VCaP (cell line): ENCODE data around the gene PLEKHD1.

Experiments
- H3K27ac ChIP-seq: fragments of 450-650 bp; 2 replicates; pipeline ENCODE4 v1.5.1; 2017
- TF ChIP-seq, protein P1 (sequence below): fragments of 450-650 bp; conservative IDR thresholded peaks from 2 replicates; pipeline ENCODE4 v1.5.1; 2017; ENCODE audit warnings: mild to moderate bottlenecking, moderate library complexity

Gene PLEKHD1

DNA sequence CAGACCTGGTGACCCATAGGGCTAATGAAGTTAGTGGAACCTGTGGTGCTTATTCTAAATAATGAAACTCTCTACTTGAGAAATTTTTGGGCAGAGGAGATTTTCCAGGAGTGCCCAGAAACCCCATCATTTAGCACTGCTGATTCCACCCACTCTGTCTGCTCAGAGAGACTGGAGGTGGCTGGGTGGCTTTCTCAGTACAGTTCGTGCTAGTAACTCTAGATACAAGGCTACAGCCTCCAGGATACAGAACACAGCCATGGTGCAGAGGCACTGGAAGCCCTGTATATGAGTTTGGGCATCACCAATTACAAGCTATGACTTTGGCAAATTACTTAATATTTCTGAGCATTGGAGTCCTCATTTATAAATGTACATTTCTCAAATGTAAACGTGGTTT lies 57.8 kb downstream of the PLEKHD1 start:
- TF ChIP-seq, protein P1, sequence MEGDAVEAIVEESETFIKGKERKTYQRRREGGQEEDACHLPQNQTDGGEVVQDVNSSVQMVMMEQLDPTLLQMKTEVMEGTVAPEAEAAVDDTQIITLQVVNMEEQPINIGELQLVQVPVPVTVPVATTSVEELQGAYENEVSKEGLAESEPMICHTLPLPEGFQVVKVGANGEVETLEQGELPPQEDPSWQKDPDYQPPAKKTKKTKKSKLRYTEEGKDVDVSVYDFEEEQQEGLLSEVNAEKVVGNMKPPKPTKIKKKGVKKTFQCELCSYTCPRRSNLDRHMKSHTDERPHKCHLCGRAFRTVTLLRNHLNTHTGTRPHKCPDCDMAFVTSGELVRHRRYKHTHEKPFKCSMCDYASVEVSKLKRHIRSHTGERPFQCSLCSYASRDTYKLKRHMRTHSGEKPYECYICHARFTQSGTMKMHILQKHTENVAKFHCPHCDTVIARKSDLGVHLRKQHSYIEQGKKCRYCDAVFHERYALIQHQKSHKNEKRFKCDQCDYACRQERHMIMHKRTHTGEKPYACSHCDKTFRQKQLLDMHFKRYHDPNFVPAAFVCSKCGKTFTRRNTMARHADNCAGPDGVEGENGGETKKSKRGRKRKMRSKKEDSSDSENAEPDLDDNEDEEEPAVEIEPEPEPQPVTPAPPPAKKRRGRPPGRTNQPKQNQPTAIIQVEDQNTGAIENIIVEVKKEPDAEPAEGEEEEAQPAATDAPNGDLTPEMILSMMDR: no peak
- no peak overlapping the region for H3K27ac ChIP-seq

GRCh38 chr14:69543341-69544115 lies 59.0 kb downstream of the PLEKHD1 start:
- TF ChIP-seq, protein P1: no peak

DNA sequence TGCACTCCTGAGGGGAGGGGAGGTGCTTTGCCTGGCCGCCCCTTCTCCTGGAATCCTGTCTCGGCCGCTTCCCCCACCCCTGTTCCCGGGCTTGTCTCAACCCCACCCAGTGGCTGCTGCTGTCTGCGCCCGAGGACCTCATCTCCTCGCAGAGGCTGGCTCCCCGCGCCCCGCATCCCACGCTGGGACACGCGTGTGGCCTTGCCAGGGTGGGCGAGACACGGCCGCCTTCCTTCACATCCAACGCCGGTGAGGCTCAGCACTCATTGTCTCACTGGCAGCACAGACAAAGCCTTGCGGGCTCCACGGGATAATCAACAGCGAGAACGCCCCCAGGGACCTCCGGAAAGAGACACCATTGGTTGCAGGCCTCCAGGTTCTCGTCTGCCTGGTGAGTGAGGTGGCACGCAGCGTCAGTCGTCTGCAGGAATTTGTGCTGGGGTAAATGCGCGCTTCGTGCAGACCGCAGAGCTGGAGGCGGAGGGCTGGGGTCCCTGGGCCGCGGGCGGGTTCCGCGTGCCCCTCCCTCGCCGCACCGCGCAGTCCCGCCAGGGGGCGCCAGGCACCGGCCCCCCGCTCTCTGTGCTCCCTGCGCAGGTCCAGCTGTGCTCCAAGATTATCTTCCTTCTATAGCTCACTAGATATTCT lies 63.3 kb downstream of the PLEKHD1 start:
- no peak overlapping the region for H3K27ac ChIP-seq
- TF ChIP-seq, protein P1: no peak

More at GRCh38 chr14:69543341-69544115, 59.0 kb downstream of the PLEKHD1 start:
- H3K27ac ChIP-seq: no peak overlapping the region

- TF ChIP-seq, protein P1: no peak
- no peak overlapping the region for H3K27ac ChIP-seq
These were observed 64.0 kb downstream of the PLEKHD1 start for GRCh38 chr14:69548566-69548965.

GRCh38 chr14:69551511-69551910 lies 67.0 kb downstream of the PLEKHD1 start:
- no peak overlapping the region for H3K27ac ChIP-seq
- TF ChIP-seq, protein P1: no peak

DNA sequence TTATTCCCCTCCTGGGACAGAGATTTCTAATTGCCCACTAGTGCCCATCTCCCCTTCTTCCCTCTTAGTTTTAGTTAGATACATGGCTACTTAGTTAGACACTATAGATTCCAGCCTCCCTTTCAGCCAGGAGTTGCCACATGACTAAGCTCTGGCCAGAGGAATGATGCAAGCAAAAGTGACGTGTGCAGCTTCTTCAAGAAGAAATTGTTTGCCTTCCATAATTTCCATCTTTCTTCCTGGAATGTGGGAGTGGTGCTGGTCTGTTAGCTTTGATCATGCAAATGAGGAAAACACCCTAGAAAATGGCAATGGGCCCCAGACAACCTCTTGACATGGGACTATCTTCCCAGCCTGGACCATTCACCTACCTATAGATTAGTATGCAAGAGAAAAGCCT lies 68.7 kb downstream of the PLEKHD1 start:
- no peak overlapping the region for H3K27ac ChIP-seq
- TF ChIP-seq, protein P1: no peak

GRCh38 chr14:69554500-69554899 lies 70.0 kb downstream of the PLEKHD1 start:
- TF ChIP-seq, protein P1: no peak
- H3K27ac ChIP-seq: no peak overlapping the region
